ENCODE data around the gene GALNTL6.

DNA sequence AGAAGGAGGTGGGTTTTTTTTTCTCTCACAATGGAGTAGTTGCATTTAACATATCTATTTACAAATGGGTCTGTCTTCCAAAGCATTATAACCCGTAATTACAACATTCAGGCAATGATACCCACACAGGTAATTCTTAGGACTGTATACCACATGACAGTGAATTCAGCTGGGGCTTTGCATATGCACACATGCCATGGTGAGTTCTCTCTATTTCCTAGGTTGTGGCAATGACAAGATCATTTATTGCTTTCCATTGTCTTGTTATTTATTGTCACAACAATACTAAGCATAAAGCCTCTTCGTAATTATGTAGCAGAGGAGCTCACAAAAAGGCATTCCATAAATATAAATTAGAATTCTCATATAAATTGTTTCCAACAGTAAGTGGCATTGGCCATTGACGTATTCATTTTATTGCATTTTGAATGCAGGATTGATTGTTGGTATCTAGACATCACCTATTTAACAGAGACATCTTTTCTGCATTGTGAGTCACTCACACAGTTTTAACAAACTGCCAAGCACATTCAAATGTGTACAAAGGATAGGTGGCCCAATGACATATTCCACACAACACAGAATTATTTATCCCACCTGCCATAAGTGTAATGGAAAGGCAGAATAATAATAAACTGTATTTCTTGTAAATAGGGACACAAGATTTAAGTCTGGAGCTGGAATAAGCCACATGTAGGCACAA lies 964.7 kb downstream of the GALNTL6 start:
- TF ChIP-seq POLR2AphosphoS5 (IDR thresholded peaks at IDR 0.05) (no peak), POLR2A (IDR thresholded peaks at IDR 0.05) (no peak)
